Endometrium (tissue), 2 donors: ENCODE data around the gene SAMD4B.
"Not testable (repeated sequence)": the region's sequence is repeated elsewhere in the genome, so short reads cannot be mapped to it uniquely, and the experiment has no call there.

Experiments
- FAIRE-seq: peaks from 2 replicates; lab custom pipeline; 2012; peaks lifted over from hg19 to GRCh38; lab: Jason Lieb, UNC
- donor health status: control.
- donor health status: control.

Gene SAMD4B

DNA sequence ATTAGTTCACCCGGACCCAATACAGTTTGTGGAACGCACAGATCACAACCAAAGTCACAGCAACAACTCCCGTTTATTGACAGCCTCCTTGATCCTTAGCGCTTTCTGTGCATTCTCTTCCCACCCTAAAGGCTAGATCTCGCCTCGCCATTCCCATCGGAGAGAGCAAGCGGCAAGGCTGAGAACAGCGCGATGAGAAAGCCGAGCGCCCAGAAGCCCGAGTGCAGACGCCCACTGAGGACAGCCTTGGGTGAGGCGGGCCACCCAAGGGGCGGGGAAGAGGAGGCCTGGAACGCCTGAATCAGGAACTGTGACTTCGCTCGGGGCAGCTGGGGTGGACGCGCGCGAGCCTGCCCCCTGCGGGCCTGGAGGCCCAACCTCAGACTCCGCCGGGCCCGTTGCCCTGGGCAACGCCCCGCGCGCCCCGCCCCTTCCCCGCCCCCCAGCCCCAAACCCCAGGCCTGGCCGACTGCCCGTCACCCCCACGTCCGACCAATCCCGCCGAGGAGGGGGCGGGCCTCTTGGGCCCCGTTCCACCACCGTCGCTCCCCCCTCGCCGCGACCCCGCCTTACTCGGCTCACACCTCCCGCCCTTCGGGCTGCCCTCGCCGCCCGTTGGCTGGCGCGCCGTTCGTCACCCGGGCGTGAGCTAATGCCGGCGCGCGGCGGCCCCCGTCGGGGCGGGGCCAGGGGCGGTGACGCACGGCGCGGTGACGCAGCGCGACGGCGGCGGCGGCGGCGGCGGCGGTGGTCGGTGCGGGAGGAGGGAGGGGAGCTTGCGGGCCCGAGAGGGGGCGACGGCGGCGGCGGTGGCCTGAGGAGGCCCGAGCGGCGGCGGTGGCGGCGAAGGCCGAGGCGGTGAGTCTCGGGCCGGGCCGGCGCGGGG lies at the start of gene SAMD4B:
Gene SAMD4B, plus strand, starts transcription at position 703 of the 886 bp plus-strand sequence. CDS start 14,473 bp downstream, outside the sequence.
- FAIRE-seq = no peak

DNA sequence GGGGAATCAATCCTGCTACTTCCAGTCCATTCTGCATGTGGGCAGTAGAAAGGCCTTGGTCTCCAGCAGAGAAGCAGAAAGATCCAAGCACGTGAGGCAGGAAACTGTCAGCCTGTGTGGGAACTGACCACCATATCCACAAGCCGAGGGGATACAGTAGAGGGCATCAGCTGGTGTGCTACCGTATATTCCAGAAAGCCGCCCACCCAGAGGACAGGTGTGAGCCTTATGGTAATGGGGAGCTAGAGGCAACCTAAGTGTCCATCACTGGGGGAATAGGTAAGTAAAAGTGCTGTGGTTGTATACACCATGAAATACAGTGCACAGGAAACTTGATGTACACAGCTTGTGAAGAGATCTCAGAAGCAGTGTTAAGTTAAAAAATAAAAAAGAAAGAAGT lies 48.8 kb upstream of the SAMD4B start:
- FAIRE-seq = no peak

DNA sequence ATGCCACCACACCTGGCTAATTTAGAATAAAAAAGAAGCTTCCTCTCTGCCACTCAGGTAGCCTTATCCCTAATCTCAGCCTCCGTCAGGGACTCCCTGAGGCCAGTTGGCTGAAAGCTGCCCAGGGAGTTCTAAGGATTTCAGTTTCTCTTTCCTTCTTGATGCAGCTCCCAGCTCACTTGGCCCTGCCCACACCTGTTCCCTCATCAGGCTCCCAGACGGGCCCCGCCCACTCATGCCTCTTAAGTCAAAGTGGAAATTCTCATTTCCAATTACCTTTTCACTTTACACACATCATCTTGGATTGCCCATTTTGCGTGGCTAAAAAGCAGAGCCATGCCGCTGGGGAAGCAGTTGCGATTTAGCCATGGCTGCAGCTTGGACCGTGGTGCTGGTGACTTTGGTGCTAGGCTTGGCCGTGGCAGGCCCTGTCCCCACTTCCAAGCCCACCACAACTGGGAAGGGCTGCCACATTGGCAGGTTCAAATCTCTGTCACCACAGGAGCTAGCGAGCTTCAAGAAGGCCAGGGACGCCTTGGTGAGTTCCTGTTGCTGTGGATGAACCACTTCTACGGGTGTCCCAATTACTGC lies 46.1 kb upstream of the SAMD4B start, which contains the start of gene IFNL1:
Gene IFNL1, plus strand, starts transcription at position 353 of the 591 bp plus-strand sequence. Its CDS starts 15 bp downstream, at position 368.
- FAIRE-seq = no peak

GRCh38 chr19:39296906-39297305 lies 45.3 kb upstream of the SAMD4B start:
- no peak for FAIRE-seq

DNA sequence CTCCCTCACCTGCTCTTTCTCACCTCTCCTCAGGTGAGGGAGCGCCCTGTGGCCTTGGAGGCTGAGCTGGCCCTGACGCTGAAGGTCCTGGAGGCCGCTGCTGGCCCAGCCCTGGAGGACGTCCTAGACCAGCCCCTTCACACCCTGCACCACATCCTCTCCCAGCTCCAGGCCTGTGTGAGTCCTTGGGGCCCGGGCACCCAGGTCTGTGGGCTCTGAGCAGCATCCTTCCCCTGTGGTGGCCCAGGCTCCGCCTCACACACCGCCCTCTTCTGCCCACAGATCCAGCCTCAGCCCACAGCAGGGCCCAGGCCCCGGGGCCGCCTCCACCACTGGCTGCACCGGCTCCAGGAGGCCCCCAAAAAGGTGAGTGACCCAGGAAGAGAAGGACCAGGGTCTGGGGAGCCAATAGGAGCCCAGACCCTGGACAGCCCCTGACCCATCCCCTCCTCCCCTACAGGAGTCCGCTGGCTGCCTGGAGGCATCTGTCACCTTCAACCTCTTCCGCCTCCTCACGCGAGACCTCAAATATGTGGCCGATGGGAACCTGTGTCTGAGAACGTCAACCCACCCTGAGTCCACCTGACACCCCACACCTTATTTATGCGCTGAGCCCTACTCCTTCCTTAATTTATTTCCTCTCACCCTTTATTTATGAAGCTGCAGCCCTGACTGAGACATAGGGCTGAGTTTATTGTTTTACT lies 44.1 kb upstream of the SAMD4B start:
- FAIRE-seq = no peak

DNA sequence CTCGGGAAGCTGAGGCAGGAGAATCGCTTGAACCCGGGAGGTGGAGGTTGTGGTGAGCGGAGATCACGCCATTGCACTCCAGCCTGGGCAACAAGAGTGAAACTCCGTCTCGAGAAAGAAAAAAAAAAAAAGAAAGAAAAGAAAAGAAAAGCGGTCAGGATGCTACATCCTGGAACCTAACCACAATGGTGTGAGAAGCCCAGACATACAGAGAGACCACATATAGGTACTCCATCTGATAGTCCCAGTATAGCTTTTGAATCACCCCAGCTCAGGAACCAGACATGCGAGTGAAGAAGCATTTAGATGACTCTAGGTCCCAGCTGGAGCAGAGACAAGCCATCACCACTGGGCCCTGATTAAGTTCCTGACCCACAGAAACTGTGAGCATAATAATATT lies 42.8 kb upstream of the SAMD4B start:
- FAIRE-seq = no peak

- FAIRE-seq = no peak
Measured at GRCh38 chr19:39299832-39300231, 42.4 kb upstream of the SAMD4B start.

- no peak for FAIRE-seq
Measured at GRCh38 chr19:39301021-39301420, 41.2 kb upstream of the SAMD4B start.

DNA sequence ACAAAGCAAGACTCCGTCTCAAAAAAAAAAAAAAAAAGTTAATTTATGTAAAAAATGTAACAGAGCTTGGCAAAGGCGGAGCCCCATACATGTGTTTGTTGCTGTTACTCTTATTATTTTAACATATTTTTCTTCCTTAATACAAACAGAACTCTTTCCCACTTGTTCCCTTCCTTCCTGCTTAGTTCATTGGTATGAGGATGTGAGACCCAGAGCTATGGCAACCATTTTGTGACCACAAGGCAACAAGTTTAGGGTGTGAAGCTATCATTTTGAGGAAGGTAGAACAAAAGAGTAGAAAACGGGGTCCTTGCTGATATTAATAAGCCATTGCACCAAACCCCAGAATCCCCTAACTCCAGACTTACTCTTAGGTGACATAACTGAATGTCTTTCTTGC lies 40.7 kb upstream of the SAMD4B start:
- FAIRE-seq = no peak

DNA sequence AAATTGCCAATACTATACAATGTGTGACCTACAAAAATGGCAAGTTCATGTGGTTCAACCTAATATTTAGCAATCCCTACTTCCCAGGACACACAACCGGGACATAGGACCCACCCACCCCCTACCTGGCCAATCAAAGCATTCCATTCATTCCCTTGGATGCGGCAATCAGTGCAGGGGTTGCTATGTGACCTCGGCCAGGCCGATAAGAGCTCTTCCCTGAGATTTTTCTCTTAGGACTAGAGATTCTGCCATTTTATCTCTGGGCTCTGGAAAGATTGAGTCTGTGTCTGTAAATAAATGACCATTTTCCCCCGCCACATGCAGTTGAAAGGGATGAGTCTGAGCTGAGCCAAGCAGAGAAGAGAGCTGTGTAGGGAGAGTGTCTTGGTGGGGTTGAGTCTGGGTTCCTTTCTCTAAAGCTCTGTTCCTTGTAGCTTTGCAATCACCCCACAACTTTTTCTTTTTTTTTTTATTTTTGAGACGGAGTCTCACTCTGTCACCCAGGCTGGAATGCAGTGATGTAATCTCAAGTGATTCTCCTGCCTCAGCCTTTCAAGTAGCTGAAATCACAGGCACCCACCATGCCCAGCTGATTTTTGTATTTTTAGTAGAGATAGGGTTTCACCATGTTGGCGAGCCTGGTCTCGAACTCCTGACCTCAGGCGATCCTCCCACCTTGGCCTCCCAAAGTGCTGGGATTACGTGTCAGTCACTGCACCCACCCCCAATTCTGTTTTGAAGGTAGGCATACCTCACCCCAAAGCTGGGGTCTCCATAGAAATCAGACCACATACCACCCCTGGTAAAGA lies 38.6 kb upstream of the SAMD4B start:
- FAIRE-seq = no peak

DNA sequence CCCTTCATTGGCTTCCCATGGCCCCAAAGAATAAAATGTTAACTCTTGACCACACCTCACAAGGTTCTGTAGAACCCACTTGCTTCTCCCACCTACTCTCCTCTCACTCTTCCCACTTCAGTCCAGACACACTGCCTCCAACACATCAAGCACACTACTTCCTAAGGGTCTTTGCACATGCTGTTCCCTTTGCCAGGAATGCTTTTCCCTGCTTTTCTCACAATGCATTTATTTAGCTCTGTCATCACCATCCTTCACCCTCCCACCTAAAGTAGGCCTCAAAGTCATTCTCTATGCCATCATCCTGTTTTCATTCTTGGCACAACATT lies 38.1 kb upstream of the SAMD4B start:
- no peak for FAIRE-seq

DNA sequence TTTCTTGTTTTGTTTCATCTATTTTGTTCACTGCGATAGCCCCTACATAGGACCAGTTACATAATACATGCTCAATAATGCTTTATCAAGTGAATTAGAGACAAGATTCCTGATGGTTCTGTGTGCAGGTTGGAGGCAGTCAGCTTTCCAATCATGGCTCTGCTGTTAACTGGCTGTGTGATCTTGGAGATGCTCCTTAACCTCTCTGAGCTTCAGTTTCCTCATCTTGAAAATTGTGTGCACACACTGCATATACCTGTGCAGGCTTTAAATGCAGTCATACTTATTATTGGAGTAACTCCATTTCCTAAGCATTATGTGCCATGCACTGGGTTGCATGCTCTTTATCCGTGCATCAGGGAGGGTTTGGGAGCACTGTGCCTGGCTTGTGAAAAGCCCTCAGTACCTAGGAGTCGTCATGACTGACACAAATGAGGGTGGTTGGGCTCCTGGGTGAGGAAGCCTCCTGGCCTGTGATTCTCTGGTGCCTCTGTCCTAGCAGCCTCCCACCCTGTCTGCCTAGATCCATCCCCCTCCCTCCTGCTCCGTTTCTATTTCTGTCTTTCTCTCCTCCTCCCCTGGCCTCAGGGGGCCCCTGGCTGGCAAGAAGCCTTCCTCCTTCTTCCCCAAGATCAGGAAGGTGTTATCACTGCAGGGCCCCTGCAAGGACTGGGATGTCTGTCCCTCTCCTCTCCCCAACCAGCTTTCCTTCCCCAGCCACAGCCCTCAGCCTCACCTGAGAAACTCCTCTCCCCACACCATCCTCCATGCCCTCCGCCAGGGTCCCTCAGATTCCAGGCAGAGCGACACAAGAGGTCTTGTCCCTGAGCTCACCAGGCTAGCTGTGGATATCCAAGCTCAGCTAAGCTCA lies 37.3 kb upstream of the SAMD4B start:
- no peak for FAIRE-seq

DNA sequence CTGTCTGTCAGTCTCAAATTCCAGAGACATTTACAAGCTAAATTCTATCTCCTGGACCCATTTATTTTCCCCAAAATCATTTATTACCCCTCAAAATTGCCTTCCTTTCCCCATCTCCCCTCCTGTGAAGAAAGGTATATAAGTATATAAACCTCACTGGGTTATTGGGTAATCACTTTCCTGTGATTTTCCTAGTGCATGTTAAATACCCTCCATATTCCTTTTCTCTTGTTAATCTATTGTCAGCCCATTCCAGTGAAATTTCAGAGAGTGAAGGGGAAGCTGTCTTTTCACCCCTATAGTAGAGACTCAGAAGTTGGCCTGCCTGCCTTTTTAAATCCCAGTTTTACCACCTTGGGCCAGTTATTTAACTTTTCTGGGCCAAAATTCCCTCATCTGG lies 36.1 kb upstream of the SAMD4B start:
- FAIRE-seq = no peak

DNA sequence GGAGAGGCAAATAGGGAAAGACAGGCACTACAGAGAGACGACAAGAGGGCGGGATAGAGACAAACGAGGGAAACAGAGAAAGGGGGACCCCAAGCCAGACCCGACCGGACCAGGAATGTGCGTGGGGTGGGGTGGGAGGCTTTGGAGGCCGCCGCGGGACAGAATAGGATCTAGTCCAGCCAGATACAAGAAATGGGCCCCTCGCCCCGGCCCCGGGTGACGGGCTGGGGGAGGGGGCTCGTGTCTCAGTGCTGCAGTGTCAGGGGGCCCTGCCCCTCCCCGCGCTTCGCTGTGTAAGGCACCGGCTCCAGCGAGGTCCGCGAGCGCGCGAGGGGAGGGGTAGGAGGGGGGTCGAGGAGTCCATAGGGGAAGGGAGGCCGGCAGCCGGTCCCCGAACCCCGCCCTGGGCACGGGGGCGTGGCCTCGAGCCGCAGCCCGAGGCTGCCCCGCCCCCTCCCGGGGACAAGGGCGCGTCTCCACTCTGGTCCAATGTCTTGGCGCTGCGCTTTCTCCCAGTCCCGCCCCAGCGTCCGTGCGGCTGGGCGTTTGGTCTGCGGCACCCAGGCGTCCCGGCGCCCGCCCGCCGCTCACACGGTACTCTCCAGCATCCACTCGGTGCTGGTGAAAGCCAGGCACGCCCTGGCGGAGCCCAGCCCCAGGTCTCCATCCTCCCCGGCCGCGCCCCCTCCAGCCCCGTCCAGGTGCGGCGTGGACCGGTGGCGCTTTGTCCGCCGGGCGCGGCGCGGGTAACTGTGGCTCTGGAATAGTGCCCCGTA lies 35.0 kb upstream of the SAMD4B start:
- no peak for FAIRE-seq

- no peak for FAIRE-seq
Measured at GRCh38 chr19:39307822-39308530, 34.2 kb upstream of the SAMD4B start.

GRCh38 chr19:39308531-39309304 lies 33.5 kb upstream of the SAMD4B start:
- no peak for FAIRE-seq

GRCh38 chr19:39309305-39309670 lies 32.9 kb upstream of the SAMD4B start:
- FAIRE-seq = not testable (repeated sequence)

DNA sequence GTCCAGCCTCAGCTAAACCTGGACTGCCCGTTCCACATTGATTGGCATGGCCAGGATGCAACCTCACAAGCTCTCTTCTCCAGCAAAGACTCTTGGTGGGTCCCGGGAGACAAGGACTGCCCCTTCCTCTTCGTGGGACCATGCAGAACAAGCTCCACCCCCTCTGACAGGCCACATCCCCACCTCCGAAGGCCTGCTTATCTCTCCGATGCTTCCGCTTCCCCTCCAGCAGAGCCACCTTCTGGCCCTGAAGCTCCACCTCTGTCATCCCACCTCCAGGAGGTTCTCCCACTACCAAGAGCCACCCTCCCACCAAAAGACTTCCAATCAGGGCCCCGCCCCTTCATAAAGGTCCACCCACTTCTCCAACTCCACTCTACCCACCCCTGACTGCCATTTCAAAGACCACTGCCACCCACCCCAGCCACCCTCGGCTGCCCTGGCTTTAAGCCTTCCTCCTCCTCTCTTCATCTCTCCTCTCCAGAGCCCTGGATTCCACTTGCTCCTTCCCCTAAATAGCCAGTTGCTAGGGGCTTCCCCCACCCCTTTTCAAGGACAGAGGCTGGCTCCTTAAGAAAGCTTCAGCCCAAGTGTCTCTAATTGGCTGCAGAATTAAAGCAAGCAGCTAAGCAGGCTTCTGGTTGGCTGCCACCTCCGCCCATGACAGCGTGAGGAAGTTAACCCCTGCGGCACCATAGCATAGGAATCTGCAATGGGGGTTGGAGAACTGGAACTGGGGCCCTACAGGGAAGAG lies 31.5 kb upstream of the SAMD4B start:
- no peak for FAIRE-seq
